SKM-1 (cell line): Measurements from ENCODE around the gene MLLT1.

Experiments used
- DNase-seq: peaks from one replicate; lab custom pipeline; 2025; ENCODE audit not compliant: unreplicated experiment; lab: John Stamatoyannopoulos, UW

The MLLT1 gene

DNA sequence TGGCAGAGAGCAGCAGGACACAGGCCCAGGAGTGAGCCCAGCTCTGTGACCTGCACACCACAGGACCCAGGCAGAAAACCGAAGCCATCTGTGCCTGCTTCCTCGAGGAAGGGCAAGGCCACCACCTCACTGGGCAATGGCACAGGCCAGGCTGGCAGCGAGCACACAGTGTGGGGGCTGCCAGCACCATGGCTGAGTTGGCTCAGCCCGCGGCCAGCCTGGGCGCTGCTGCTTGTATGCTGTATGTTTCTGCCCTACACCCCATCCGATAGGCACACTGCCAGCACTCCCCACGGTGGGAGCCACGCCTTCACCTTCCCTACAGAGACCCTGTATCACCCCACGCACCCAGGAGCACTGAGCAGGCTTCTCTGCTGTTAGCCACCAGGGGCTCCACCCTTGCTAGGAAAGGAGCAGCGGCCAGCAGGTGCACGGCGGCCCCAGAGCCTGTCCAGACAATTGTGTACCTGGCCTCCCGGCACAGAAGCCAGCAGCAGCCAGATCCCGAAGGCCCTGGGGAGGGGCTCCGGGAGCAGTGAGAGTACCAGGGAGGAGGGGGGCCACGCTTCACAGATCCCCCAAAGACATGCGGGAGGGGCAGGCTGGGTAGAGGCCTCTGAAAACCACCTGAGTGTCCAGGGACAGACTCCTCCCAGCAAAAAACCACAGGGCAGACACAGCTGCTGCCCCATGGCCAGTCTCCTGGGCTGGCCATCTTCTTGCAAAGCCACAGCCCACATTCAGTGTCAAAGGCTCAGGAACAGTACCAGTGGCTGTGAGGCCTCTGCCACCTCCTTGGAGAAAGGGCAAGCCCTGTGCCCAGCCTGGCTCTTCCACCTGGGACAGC lies 56.1 kb downstream of the MLLT1 start:
- DNase-seq, result no peak

DNA sequence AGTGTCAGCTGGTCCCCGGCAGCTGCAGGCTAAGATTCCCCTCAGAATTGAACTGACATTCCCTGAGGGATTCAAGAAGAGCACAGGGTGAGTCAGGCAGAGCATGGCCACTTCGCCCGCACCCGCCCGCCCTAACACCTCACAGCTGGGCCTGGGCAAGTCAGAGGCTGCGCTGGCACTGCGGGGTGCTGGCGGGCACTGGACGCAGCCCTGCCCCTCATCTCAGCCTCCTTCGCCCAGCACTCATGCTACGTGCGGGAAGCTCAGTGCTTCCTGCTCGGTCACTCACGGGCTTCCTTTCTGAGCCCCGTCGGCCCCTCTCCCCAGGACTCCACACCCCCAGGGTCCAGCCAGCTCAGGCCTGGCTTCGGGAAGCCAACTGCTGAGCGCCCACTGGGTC lies 56.9 kb downstream of the MLLT1 start:
- no peak for DNase-seq

DNA sequence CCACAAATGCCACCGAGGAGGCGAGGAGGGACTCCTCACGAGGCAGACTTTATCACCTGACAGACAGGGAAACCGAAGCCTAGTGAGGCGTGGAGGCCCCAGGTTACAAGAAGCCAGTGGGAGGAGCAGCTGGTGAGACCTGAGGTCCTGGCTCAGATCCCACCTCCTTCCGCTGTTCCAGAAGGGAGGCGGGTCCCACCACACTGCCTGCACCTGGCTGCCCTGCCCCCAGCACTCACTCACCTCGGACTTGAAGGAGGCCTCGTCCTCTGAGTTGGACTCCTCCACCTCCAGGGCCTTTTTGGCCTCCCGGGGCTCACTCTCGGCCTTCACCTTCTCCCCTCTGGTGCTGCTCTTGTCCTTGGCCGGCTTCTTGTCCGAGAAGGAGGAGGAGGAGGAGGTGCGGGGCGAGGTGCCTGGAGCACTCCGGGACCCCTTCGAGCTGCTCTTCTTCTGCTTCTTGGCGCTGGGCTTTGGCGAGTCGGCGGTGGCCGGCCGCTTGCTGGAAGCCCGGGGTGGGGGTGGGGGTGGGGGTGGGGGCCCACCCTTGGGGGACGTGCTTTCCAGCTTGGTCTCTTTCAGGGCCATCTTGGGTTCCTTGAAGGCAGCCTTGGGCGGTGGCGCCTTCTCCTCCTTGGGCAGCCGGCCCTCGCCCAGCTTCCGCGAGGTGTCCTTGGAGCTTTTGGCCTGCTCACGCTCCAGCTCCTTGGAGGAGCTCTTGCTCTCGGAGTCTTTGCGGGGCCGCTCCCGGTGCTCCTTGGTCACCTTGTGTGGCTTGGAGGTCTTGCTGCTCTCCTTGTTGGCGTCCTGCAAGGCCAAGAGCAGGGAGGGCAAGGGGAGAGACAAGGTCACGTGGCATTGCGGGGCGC lies 57.7 kb downstream of the MLLT1 start:
- DNase-seq, result no peak

DNA sequence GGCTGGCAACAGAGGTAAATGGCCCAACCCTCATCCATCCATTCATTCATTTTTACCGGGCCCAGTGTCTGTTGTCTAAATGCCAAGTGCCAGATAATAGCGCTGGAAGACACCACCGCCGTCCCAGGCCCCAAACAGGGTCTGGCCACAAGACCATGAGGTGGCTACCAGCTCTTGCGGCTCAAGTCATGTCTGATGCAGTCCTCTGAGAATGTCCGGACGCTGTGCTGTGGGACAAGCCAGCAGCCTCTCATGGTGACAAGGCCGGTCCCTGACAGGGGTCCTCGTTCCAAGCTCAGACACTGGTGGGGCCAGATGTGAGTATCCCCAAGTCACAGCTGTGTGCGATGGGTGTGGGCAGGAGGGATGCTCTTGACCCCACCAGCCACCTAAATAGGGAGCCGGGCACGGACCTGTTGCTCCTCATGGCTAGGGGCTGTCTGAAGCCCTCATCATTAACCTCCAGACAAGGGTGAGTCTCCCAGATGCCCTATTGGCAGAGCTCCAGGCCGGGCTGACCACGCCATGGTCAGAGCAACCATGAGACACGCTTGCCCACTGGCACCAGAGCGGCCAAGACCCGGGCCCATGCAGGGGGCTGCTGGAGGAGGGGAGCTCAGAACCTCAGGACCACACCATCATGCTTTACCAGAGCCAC lies 58.4 kb downstream of the MLLT1 start:
- DNase-seq, result no peak

DNA sequence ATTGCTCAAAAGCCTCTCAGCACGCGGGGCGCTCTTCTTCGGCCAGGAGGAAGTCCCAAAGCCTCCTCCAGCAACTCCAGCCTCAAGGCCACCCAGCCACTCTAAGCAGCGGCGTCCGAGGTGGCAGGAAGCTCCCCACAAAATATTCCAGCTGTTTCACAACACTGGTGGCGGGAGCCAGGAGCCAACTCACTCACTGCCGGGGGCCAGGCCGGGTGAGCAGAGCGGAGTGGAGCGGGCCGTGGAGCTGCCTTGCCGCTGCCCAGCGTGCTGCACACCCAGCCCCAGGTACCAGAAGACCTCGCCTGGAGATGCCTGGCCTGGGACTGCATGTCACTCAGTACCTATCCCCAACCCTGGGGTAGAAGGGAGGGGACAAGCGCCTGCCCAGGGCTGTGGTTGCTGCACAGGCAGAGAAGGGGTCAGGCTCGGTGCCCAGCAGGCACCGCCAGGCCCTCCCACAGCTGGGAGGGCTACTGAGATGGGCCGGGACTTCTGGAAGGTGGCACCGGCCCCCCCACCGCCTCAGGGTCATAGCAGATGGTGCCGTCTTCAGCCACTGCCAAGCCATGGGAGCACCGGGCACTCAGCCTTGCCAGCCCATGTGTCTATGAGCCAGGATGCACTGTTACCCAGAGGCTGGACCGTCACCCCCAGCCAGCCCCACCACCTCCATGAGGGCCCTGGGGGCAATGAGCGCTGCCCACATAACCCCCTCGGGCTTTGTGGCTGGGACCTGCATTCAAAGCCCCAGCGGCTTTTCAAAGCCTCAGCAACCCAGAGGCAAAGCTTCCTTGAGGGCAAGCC lies 59.2 kb downstream of the MLLT1 start:
- DNase-seq, result no peak

DNA sequence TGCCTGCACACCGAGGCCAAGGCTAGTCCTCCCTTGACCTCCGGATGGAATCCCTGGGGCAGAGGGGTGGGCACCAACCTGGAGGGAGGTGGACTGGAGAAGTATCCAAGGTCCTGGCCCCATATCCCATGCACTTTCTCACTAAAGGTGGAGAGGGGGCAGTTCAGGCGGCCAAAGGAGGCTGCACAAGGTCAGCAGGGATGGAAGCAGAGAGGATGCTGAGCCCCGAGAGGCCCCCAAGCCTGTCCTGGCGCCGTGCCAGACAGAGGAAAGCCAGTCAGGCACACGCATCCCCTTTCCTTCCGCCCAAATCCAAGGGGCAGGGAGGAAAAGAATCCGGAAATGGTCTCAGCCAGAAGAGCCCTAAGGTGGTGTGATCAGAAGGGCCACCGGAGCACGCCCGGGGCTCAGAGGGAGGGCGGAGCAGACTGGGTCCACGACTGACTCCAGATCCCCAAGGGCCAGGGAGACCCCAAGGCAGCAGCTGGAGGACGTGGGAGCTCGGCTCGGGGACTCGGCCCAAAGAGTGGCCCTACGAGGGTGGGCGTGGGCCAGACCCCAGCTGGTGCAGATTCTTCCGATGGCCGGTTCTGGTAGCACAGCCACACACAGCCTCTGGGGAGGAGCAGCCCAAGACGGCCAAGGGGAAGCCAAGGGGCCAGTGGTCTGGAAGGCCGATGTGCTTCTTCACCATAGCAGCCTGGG lies 60.0 kb downstream of the MLLT1 start:
- no peak for DNase-seq

DNA sequence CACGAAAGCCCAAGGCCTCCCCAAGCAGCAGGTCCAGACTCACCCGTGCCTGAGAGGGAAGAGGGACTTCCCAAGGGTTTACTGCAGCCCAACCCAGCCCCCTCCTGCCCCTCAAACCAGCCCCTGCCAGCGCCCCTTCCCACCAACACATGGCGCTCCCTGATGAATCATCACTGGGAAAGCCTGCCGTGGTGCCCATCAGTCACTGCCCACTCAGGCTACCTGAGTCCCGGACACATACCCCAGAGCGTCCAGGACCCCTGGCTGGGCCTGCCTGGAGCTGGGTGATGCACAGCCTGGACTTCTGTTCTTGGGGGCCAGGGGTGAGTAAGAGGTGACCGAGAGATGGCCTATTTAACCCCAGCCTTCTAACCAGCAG lies 60.6 kb downstream of the MLLT1 start:
- no peak for DNase-seq

DNA sequence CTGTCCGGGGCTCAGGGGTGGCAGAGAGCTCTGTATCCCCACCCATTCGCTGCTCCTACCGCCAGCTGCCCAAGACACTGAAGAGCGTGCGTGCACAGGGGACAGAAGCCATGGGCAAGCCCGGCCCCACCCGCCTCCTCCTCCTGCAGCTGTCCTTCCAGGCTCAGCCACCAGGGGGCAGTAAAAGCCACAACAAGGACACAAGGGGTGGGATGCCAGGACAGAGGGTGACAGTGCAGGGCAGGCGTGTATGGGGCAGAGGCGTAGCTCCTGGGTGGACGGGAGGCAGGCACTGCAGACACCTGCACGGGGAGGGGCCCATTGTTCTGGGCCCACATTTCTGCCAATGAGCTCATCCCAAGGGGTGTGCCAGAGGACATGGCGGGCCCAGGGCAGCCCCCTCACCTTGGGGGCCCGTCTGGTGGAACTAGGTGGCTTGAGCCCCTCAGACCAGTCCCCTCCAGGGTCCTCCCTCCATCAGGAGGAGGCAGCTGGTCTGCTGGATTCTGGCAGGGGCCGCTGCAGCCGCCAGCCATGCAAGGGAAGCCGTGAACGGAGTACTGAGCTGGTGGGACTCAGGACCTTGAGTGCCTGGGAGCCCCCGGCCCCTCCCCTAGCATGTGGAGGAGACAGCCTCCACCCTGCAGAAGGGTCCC lies 61.2 kb downstream of the MLLT1 start:
- peak; percentile 45 for DNase-seq

DNA sequence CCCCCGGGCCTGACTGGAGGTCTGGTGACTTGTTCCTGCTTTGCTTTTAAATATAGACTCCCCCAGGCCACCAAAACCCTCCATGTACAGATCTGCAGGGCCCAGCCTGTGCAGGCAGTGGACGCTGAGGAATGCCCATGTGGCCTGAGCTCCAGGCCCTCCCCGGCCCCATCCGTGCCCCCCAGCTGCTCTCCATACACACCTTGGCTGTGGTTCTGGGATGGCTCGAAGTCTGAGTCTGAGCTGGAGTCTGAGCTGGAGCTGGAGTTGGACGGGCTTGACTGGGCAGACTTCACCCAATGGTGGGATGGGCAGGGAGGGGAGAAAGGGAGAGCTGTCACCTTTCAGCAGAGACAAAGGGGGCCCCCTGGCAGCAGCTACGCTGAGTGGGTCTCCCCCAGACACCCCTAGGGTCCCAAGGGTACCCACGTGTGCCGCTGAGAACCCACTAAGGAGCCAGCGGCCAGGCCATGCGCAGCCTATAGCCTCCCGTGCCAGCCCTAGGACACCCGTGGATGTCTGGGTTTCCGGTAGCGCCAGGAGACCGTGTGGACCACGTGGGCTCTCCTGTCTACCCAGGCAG lies 61.9 kb downstream of the MLLT1 start:
- no peak for DNase-seq

DNA sequence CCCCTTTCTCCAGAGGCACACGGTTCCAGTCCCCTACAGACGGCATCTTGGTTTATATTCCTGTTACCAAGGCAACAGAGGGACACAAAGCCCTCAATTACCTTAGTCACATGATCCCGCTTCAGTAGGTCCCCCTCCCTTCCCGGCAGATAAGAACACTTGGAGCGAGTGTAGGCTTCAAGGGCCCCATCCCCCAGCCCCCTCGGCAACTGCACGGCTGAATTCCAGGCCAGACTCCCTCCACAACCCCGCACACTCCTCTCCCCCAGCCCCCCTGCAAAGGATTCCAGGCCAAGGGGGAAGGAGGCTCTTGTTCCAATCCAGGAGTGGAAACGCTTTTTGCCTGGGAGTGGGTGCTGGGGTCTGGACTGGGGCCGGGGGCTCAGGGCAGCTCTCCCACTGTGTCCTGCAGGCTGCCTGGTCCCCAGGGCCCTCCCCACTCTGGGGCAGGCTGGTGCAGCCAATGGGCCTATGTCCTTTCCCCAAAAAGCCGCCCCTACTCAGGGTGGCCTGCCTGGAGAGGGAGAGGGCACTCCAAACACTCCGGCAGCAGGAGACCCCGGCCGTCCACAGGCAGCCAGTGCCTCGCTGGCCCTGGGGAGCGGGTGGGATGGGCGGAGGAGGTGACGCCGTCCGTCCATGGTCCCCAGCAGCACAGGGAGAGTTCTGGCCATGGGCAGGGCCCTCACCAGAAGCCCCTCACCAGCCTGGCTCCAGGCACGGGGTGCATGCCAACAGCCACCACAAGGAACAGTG lies 62.6 kb downstream of the MLLT1 start:
- DNase-seq, result no peak

DNA sequence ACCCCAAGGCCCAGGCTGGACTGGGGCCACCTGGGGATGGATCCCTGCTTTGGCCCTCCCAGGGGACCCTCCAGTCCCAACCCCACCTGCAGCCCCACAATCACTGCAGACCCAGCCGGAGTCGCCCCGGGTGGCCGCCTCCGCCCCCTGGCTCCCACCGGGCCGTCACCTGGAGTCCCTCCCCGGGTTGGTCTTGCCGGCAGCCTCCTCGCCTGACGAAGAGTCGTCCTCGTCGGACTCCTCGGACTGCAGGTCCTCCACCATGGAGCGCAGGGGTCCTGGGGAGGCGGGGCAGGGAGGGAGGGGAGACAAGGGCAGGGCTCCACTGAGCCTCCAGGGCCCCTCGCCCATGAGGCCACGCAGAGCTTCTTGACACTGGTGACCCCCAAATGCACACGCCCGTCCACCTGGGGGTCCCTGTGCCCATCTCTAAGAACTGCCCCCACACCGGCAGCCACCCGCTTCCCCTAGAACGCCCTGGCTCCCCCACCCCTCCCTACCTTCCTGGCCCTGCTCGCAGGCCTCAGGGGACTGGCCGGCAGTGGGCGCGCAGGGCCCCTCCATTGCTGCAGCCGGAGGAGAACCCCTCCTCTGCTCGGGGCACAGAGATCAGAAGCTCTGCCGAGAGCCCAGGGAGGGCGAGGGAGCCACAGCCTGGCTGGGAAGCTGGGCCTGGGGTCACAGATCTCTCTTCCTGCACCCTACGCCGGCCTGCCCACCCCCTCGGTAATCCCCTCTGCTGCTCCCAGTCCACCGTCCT lies 63.4 kb downstream of the MLLT1 start:
- DNase-seq, result no peak

DNA sequence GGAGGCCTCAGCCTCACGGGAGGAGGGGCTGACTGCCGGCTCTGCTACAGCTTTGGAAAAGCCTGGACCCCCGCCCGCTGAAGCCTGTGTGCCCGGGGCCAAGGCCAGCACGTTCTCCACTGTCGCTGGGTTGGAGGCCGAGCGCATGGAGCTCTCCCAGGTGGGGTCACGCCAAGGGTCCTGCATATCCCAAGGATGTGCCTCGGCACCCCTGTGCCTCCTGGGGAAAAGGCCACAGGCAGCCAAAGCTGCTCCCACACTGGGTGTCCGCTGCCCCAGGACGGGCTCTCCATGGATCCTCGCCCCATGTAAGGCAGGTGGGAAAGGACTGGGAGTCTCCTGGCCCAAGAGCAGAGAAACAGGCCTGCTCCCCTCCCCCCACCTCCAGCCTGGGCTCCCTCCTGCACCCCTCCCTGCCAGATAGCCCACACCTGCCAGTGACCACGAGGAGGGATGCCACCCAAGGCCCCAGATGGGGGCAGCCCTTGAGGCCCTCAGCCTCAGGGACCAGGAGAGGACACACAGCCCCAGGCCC lies 64.0 kb downstream of the MLLT1 start:
- DNase-seq, result no peak

DNA sequence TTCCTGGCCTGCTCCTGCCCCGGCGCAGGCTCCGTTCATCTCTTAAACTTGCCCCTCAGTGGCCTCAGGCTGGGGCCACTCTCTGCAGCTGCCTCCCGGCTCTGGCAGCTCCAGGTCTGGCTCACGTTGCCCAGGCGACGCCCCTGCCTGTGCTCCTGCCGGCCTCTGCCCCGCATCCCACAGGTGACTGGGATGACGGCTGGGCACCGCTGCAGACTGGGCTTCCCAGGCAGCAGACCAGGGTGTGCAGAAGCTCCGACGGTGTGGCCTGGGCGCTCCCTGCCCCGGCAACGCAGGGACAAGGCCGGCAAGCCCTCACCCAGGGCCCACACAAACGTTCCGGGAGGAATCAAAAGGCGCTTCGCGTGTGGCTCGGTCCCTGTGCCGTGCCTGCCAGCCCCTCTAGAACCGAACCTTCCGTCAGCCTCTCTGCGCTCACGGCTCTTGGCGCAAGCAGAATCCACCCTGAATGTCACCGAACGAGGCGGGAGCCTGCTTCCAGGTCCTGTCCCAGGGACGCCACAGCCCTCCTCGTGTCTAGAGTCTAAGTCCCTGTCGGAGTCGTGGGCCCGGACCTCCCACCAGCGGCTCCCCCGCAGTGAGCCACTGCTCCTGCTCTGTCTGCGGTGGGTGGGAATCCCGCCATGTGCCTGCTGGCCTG lies 64.8 kb downstream of the MLLT1 start:
- no peak for DNase-seq

DNA sequence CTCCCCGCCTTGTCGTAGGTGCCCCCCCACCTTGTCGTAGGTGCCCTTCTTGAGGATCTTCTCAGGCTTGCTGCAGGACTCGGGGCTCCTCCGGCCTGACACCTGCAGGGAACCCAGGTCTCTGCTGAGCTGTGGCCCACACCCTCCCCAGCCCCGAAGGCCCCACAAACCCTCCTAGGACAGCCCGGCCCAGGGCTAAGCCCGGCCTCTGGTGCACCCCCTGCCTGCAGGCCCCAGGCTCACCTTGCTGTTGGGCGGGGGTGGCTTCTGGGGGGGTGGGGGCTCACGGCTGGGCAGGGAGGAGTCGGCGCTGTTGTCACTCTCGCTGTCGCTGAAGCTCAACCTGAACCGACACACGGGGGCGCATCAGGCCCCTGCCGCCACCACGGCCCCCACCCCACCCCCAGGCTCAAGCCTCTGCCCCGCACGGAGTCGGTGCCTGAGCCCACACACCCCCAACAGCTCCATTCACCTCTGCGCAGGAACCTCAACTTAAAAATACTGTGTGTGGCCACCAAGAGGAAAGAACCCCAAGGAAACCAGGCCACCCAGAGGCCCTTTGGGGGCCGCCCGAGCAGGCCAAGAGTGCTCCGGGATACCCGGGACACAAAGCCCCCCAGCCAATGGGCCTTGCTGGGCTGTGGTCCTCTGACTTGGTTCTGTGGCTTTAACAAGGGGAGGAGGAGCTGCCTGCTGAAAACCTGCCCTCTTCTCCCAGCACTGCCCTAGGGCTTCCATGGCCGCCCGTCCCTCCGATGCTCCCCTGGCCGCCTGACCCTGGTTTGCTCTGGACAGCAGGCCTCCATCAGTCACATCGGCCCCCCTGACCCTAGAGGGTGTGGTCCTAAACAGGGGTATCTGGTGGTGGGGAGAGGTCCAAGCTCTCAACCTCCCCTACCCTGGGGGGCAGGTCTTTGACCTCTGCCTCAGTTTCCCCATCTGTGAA lies 65.8 kb downstream of the MLLT1 start:
- no peak for DNase-seq

DNA sequence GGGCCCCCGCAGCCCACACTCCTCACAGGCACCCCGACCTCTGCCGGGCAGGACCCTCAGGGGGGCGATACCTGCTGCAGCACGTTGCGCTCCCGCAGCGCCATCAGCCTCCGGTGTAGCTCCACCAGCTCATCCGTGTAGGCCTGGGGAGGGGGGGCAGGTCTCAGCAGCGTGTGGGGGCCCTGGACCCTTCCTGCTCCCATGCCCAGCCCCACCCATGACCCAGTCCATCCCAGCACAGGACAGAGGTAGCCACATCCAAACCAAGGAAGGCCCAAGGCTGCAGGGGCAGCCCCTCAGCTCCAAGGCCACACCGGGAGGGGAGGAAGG lies 66.5 kb downstream of the MLLT1 start:
- DNase-seq, result no peak
